Hindlimb muscle (tissue), 1 donor: ENCODE results near the gene MACROD1. TPM values are rescaled to one million over a fixed set of nuclear protein-coding genes. Genes with fewer than 3 reads are reported as not detected.

Source experiments
- DNase-seq: peaks from one replicate; pipeline ENCODE4 v3.0.0-alpha.2; 2013
- polyA plus RNA-seq: library from polyadenylated mRNA; unstranded; fragments of 120-200 nt; gene quantifications from one replicate; pipeline ENCODE4 v1.2.1, GENCODE V29; 2013; ENCODE audit not compliant: insufficient read length

Gene MACROD1, protein sequence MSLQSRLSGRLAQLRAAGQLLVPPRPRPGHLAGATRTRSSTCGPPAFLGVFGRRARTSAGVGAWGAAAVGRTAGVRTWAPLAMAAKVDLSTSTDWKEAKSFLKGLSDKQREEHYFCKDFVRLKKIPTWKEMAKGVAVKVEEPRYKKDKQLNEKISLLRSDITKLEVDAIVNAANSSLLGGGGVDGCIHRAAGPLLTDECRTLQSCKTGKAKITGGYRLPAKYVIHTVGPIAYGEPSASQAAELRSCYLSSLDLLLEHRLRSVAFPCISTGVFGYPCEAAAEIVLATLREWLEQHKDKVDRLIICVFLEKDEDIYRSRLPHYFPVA
- 77.9 TPM for polyA plus RNA-seq

DNA sequence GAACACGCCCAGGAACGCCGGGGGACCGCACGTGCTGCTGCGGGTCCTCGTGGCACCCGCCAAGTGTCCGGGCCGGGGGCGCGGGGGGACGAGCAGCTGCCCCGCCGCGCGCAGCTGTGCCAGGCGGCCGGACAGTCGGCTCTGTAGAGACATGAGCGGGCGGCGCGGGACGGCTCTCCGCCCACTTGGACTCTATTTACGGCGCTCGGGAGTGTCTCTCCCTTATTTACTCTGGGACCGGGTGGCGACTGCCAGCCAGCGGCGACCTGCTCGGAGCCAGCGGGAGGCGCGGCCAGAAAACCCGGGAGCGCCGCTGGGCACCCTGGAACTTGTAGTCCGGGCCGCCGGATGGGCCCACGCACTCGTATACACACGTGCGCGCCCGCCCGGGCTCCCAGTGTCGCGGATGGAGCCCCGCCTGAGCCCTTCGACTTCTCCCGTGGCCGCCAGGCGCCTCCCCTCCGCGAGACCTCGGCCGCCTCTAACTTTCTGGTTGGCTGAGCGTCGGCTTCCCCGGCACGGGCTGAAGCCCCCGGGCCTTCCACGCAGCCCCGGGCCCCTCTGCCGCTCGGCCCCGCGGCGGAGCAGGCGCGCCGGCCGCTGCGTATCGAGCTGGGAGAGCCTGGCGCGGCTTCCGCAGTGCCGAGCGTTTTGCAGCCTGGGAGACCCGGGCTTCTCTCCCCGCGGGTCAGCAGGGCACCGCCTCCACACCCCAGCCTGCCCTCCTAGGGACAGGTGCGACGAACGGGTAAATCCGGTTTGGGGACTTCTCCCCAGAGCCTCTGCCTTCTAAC lies at the start of gene MACROD1:
Gene MACROD1, minus strand, starts transcription at position 272 of the 794 bp plus-strand sequence. Its CDS starts 119 bp downstream, at position 153.
- peak; percentile 81 for DNase-seq

DNA sequence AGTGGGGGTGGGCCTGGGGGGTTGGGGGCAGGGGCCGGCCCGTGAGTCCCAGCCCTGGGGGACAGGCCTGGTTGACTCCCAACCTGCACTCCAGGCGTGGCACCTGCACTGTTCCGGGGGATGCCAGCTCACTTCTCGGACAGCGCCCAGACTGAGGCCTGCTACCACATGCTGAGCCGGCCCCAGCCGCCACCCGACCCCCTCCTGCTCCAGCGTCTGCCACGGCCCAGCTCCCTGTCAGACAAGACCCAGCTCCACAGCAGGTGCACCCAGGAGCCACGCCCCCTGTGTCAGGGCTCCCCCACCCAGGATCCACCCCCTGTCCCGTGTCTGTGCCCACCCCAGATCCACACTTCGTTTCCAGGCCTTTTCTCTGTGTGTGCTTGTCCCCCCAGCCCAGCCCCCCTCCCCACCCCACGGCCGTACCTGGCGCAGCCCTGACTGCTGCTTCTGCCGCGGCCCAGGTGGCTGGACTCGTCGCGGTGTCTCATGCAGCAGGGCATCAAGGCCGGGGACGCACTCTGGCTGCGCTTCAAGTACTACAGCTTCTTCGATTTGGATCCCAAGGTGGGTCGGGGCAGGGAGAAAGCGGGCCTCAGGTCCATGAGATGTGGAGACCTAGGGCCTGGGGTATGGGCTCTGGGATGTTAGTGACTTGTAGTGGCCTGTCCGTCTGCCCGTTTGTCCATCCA lies 45.4 kb upstream of the MACROD1 start:
- DNase-seq, result no peak

DNA sequence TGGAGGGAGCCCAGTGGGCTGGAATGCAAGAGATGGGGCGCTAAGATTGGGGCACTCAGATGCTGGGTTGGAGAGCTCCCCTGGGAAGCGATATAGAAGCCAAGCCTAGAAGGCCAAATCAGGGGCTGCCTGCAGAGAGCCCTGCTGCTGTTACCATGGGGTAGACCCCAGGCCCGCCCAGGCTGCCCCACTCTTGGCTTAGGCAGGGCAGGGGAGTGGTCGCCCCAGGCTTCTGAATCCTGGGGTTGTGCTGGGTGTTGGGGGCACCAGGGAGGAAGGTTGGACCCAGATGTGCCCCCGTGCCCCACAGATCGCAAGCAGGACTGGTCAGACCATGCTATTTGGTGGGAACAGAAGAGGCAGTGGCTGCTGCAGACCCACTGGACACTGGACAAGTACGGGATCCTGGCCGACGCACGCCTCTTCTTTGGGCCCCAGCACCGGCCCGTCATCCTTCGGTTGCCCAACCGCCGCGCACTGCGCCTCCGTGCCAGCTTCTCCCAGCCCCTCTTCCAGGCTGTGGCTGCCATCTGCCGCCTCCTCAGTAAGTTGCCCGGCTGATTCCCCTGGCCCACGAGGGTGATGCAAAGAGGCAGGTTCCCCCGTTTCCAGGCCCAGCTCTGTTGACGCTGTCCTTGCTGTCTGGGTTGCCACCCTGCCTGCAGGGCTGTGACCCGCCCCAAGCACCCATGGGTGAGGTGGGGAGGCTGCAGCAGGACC lies 44.5 kb upstream of the MACROD1 start:
- no peak for DNase-seq

DNA sequence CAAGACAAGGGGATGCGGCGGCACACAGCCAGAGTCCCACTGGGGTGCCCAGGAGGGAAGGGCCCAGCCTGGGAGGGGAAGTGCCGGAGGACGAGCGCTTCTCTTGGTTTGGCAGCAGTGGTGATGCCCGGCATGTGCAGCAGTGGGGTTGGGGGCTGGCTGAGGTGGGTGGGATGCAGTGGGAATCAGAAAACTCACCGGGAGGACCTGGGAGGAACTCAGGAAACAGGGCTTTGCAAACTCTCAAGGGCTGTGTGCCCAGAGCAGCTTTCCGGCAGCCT lies 43.6 kb upstream of the MACROD1 start:
- DNase-seq, result no peak

DNA sequence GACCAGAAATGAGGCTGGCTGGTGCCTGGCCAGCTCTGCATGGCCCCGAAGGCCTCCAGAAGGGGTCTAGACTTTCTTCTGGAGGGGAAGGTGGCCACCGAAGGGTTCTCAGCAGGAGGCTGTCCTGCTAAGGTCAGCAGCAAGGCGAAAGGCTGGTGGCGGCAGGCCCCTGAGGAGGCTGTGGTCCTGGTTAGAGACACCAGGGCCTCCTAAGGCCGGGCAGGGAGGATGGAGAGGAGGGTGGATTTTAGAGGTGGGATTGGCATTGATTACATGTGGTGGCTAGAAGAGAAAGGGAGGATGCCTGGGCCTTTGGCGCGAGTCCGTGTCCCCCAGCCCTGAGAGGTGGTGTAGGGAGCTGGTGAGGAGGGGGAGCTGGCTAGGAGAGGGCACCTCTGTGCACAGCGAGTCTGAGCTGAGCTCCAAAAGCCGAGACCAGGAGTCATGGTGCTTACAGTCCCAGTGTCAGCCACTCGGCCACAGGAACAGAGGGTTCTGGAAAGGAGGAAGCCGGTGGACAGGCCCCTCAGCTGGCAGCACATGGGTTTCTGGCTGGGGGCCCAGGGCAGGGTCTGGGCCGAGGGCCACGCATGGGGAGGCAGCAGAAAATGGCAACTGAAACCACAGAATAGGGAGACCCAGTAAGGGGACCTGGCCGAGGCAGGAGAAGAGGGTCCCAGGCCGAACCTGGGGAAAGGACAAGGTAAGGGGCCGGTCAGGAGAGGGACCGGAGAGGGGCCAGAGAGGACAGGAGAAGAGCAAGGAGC lies 43.1 kb upstream of the MACROD1 start:
- no peak for DNase-seq

DNA sequence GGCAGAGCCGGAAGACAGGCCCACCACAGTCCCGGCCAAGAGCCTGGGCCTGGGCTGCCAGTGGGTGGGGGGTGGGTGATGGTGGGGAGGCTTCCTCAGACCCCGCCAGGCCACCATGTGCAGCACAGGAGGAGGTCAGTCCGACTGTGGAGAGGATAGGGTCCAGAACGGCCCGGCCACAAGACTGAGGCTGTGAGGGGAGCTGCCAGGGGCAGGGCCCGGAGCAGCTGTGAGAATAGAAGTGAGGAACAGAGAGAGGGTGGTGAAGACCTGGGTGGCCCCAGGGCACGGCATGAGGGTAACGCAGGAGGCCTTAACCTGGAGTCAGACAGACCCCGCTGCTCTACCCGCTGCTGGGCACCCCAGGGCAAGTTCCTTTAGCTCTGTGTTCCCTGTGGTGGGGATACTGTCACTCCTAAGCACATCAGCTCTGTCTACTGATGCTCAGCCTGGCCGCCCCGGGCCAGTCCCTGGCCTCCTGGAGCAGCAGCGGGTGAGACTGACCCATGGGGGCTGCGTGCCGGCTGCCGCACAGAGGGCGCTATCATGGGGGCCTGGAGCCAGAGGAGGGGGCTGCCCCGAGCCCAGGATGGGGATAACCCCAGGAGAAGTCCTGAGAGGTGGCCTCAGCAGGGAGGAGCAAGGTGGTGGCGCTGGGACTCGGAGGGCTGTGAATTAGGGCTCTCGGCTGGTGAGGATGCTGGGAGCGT lies 42.3 kb upstream of the MACROD1 start:
- no peak for DNase-seq

DNA sequence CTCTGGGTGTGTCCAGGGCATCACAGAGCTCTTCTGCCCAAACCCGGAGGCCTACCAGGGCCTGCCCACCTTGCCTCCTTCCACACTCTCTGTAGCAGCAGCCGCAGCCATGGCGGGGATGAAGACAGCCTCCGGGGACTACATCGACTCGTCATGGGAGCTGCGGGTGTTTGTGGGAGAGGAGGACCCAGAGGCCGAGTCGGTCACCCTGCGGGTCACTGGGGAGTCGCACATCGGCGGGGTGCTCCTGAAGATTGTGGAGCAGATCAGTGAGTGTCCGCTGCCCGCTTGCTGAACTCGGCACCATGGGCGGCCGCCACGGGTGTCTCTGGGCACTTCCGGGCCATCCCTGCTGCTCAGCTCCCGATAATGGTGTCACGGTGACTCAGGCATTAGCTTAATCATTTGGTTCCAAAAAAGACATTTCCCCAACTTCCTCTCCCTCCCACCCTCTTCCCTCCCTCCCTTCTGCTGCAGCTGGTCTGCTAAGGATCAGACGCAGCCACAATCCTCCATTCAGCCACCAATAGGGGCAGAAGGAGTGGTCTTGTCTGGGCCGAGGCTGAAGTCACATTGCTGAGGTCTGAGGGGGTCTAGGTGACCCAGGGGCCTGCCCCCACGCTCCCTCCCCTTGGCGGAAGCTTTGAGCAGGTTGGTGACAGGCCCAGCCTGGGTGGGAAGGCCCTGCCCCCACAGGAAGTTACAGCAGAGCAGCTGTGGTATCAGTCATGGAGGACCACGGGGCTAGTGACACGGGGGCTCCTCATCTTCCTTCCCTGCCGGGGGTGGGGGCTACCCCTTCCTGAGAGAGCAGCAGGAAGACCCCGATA lies 41.6 kb upstream of the MACROD1 start:
- DNase-seq, result peak; percentile 74

DNA sequence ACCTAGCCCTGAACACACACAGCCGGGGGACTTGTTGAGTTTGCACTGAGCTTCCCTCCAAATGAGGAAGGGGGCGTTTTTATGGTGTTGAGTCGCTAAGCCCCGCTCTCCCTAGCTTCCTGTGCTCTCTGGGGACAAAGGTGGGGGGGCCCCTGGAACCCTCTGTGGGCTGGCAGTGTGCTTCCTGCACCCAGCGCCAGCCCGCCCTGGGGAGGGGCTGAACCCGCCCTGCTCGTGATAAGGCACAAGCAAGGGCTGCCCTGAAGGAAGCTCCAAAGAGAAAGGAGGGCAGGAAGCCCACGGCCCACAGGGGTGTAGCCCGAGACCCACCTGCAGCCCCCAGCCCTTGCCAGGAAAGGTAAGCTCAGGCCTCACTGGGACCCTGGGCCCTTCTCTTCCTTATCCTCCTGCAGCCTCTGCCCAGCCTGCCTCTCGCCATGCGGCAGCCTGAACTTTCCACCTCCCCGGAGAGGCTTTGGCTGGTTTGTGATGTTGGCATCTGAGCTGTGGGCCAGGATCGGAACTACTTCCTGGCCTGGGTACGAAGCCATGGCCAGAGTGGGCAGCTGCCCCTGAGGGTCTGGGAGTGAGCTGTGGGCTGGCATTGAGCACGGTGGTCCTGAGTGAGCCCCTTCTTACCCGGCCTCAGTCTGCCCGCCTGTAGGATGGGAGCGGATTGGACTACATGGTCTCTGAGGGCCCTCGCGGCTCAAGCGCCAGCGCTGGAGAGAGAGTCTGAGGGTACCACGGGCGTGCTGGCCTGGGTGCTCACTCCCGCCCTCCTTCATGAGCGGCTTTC lies 40.7 kb upstream of the MACROD1 start, which contains the start of gene FERMT3:
Gene FERMT3, plus strand, starts transcription at position 265 of the 799 bp plus-strand sequence. CDS start 644 bp downstream, outside the sequence.
- DNase-seq, result no peak

DNA sequence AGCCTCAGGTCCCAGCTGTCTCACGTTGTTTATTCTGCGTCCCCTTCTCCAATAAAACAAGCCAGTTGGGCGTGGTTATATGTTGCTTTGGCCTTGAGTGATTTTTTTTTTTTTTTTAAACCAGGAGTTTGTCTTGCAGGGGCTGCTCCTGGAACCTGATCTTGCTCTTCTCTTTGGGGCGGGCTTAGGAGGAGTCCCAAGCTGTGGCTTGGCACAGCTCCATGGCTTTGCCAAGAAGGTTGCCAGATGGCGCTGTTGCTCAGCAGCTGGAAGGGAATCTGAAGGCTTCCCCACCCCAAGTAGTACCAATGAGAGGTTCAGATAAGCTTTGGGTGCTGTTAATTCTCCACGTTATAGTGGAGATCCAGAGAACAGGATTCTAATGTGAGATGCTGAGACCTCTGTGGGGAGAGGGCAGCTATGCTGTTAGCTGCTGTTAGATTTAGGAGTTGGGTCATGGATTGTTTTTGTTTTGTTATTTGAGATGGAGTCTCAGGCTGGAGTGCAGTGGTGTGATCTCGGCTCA lies 38.6 kb upstream of the MACROD1 start:
- DNase-seq, result peak; percentile 82

DNA sequence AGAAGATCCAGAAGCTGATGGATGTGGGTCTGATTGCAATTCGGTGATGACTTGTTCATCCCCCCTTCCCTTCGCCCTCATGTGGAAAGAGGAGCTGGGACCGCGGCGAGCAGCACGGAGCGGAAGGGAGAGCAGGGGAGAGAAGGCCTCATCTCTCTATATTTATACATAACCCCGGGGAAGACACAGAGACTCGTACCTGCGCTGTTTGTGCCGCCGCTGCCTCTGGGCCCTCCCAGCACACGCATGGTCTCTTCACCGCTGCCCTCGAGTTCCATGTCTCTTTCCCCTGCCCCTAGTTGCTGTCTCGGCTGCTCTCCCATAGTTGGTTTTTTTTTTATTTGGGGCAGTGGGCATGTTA lies 38.1 kb upstream of the MACROD1 start:
- DNase-seq, result no peak

DNA sequence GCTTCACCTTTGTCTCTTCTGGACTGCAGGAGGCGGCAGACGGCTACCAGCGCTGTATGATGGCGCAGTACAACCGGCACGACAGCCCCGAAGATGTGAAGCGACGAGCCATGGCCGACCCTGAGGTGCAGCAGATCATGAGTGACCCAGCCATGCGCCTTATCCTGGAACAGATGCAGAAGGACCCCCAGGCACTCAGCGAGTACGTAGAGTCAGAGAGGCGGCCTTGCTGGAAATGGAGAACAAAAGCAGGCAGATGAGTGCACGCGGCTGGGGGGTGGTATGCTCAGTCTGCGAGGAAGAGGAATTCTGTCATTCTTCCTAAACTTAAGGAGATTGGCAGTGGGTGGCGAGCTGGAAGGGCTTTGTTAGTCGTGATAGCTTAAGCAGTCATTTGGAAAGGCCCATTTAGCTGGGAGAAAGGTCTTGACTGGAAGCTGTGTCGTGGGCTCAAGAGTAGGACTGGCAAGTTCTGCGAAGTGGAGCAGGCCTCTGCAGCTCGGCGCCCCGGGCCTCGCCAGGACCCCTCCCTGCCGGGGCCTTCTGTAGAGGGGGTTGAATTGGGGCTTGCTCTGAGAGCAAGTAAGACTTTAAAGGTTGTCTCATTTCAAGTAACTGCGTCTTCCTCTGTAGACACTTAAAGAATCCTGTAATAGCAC lies 37.6 kb upstream of the MACROD1 start:
- DNase-seq, result no peak

DNA sequence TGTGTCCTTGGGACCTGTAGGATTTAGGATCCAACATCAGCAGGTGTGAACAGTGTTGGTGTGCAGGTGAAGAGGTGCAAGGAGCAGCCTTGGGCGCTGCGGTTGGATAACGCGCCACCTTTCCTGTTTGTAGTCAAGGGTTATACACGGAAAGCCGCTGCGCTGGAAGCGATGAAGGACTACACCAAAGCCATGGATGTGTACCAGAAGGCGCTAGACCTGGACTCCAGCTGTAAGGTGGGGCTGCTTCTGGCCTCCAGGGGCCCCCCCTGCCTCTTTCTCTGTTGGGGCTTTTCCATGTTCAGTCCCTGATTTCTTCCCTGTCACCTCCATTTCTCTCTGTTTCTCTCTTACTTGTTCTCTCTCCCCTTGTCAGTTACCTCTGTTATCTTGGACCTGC lies 37.1 kb upstream of the MACROD1 start:
- DNase-seq, result no peak

DNA sequence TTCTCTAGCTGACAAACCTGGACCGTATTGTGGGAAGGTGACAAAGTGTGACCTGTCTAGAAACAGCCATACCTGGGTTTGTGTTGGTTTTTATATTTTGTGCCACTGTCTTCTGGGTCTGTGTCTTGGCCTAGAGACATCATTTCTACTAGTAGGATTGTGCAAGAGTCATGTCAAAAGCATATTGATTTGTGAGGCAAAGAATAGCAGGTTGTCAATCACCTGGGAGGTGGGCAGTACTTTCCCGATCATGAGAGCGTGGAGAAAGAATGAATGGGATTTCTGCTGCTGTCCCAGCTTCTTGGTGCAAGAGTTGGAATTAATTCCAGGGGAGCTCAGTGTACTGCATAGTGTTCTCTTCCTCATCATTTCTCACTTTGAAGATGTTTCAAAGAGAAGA lies 35.6 kb upstream of the MACROD1 start:
- DNase-seq, result no peak

DNA sequence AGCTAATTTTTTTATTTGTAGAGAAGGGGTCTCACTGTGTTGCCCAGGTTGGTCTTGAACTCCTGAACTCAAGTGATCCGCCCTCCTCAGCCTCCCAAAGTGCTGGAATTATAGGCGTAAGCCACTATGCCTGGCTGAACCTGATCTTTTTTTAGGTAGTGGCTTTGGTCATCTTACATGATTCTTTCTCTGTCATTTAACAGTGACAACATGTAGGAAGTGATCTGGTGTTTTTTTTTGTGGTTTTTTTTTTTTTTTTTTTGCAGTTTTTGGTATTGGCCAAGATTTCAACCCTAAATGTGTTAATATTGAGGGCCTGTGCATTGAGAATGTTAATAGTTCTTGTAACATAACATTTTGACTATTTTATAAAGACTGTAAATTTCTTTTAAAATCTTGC lies 32.6 kb upstream of the MACROD1 start:
- DNase-seq, result no peak

DNA sequence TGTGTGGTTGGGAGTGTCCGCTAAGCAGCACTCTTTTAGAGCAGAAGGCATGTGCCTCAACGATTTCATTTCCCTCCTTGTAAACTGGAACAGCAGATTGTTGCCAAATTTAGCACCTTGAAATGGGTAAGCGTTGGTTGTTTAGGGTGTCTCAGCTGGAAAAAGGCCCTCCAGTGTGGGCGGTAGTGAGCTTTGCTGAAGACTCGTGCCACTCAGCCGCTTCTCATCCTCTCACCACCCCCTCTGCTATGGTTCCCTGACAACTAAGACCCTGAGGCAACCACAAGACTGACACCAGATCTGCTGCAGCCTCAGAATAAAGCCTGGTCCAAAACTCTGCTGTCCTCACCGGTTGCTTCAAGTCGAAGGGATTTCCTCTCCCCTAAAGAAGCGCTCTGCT lies 30.7 kb upstream of the MACROD1 start:
- DNase-seq, result no peak

DNA sequence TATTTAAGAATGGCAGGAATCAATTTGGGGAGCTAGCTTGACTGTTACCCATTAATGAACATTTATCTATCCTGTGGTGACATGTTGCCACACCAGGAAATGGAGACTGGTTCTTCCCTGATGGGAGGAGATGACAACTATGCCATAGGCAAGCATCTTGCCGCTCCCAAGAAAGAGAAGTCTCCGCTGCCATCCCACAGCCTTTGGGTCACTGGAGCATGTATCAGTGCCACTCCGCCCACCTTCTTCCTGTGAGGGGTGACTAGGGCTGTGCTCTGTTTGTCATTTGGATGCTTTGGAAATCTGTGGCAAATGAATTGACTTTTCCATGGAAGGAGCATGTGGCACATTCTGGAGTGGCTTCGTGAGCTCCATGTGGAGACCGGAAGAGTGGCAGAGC lies 26.5 kb upstream of the MACROD1 start:
- DNase-seq, result no peak

DNA sequence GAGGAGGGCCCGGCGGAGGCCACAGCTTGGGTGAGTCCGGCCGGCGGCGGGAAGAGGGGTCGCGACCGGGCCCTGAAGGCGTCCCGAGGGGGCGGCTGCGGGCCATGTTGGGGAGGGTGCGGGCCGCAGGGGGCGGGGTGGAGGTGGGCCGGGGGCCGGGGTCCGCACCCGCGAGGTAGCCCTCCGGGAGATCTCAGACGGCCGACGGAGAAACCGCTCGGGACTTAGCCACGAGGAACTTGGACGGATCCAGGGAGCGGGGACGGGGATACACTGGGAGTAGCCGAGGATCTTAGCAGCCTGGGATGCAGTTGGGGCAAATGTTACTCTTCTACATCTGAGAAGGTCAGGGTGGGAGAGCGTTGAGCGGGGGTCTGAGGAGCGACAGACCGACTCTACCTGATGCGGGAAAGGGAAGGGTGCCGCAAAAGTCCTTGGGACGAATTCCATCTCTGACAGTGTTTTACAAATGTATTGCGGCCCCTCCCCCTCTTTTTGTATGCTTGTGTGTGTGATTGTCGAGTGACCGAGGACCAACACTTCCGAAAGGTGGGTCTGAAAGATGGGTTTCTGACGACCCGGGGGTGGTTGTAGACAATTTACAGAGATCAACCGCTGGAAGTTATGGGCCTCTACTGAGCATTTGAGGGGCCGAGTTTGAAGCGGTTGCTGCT lies 20.7 kb upstream of the MACROD1 start:
- no peak for DNase-seq
